ENCODE results near the gene COG5. TPM values are rescaled to one million over a fixed set of nuclear protein-coding genes. Genes with fewer than 3 reads are reported as not detected.
"Not testable (repeated sequence)": the region's sequence is repeated elsewhere in the genome, so short reads cannot be mapped to it uniquely, and the experiment has no call there.

COG5 gene
- polyA plus RNA-seq, 1 donor: 27.9 TPM

DNA sequence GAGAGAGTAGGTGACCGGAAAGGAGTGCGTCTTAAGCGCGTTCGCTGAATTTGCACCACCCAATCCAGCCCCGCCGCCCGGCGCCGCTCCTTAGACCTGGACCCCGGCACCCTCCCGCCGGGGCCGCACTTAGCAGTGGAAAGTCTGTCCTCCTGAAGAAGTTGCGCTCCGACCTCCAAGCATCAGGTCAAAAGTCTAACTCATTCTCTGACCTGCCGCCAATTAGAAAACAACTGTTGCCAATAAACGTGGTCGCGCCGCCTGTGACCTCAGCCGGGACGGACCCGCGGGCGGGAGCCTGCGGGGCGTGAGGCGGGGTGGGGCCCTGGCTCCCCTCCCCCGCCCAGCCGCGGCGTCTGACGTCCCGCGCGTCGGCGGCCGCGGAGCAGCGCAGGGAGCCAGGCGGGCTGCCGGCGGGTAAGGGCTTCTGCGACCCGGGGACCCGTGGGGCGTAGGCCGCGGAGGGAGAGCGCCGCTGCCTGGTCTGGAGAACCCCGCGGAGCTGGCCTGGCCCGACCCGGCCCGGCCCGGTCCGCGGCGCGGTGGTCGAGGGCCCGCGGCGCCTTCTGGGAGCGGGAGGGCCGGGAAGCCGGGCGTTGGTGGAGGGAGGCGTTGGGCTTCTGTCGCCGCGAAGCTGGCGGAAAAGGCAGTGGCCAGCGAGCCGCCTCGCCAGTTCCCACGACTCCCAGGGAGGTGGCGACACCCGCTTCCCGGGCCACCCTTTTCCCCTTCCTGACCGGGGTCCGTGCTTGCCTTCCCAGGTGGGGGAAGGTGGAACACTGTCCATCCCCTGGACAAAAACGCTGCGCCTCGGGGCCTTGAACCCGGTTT, 16.4 kb upstream of the COG5 start, which contains the start of gene BCAP29:
BCAP29 (plus strand) TSS at position 362 of the 831 bp plus-strand sequence. CDS start 527 bp downstream, outside the sequence.
- DNase-seq (ENCODE audit: low read depth): peak; percentile 31

DNA sequence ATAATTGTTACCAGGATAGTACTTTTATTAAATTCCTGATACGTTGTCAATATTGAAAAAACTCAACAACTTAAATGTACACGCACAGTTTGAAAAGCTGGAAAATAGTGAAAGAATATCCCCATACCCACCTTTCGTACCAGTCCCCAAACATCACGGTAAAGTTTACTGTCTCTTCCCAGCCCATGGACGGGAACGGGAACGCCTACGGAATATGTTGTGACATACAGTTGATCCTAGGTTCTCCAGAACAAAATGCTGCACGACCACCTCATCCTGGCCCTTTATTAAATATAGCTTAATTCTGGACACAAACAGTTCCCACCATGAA, 15.8 kb upstream of the COG5 start:
- DNase-seq (ENCODE audit: low read depth): no peak

DNA sequence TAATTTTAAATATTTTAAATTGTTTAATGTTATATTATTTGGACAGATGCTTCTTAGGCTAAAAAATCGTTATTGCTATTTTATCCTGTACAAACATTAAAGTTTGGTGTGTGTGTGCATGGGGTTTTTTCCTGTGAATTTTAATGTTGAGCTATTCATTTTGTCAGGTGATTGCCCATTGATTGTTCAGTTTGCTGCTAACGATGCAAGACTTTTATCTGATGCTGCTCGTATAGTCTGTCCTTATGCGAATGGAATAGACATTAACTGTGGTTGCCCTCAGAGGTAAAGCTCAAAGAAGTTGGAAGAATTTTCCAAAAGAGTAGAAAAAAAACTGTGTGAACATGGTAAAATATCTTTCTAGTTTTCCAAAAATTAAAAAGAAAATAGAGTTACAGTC, 9.8 kb upstream of the COG5 start:
- no peak for DNase-seq (ENCODE audit: low read depth)

DNA sequence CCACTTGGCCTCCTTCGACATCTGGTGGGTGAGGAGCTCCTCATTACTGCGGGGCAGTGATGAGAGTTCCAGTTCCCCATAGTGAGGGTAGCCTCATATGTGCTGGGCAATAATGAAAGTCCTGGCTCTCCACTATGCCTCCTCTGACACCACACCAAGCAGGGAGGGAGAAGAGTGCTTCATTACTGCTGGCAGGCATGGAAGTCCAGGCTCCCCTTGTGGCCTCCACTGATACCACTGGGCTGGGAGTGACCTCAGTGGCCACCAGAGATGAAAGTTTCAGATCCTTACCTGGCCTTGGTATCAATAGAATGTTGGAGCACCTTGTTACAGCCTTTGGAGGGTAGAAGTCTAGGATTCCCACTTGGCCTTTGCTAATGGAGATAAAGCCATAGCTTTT, 6.6 kb upstream of the COG5 start:
- no peak for DNase-seq (ENCODE audit: low read depth)

DNA sequence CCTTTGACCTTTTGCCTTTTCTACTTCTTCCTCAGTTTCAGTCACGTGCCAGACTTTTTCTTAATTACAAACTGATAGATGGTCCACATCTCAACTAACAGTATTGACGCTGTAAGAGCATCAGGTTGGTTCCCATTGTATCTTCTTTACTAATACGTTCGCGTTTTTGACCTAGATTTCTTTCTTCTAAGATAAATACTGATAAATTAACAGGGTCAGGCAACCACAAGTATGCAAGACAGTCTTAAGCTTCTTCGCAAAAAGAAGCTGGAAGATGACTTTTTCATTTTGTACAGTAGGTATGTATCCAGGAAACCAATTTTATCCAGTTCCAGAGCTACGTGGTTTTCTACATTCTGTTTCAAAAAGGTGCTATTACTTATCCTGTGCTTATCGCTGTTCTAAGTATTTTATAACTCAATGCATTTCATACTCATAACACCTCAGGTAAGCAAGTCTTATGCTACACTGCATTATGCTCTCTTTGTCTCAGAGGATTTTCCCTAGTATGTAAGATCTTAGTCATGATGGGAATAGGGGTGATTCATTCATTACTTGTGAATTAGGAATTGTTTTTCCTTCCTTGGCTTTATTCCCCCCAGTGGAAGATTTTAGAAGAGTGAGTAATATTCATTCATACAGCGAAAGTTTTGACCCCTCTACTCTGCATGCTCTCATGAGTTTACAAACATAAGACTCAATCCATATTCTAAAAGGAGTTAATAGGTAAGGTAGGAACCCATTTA, 1.0 kb upstream of the COG5 start:
- no peak for DNase-seq (ENCODE audit: low read depth)

DNA sequence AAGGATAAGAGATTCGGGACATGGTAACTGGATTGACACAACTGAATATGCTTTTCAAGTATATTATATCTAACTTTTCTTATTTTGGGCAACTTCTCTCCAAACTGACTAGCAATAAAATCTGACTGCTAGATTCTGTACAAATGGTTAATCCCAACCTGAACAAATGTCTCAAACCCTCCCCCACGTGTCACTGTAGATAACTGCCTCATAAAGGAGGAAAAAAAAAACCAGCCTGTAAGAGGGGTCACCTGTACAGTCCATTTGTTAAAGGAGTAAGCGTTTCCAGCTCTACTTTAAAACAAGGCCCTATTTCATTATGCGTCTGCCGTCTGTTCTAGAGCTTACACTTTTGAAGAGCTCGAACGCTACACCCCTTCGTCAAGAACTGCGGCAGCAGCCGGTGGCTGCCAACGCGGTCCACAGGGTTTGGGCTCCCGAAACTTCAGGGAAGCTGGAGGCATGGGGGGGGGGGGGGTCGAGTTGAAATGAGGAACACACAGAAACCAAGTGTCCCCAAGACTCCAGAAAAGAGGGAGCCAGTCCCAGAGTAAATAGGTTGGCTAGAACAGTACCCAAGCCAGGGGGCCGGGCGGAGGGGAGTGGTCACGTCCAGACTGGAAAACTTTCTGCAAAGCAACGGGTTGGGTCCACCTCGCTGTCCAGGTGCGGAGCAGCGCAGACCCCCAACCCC, 492 bp downstream of the COG5 start:
- no peak for DNase-seq (ENCODE audit: low read depth)

DNA sequence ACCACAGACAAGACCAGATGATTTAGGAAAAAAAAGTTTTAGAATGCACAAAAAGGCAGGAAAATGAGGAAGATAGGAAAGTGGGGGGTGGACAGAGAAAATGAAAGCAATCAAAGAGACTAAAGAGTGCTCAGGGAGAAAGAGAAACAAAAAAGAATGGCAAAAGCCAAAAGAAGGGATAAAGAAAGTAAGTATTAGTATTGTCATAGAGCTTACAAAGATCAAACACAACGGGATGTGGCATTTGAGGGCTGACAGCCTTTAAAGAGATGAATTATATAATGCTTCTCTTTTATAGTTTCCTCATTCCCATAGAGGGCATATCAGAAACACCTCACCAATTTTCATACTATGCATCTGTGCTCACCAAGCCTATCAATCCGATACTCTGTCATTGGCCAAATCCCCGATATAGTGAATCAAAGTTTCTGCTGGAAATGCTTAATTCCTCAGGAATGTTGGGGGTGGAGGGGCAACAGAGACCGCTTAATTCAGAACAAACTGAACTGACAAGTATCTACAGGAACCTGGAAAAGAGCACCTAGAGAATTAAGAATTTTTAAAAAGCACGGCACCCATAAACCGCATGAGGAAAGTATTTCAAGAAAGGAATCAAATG, 2.7 kb downstream of the COG5 start:
- no peak for DNase-seq (ENCODE audit: low read depth)

DNA sequence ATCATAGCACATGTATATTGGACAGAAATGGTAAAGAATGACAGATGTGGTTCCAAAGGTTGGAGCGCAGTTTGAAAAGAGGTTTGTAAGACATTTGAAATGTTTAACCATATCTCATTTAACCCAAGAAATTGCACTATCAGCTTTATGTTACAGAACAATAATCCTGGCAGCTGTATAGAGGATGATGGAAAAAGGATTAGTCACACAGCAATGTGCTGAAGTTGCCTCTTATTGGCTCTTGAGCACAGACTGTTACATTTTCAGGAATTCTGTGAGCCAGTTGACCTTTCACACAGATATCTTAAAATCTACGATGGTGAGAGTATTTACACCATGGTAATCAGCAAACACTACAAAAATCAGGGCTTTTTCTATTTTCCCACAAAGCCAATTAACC, 3.9 kb downstream of the COG5 start:
- DNase-seq (ENCODE audit: low read depth): no peak

DNA sequence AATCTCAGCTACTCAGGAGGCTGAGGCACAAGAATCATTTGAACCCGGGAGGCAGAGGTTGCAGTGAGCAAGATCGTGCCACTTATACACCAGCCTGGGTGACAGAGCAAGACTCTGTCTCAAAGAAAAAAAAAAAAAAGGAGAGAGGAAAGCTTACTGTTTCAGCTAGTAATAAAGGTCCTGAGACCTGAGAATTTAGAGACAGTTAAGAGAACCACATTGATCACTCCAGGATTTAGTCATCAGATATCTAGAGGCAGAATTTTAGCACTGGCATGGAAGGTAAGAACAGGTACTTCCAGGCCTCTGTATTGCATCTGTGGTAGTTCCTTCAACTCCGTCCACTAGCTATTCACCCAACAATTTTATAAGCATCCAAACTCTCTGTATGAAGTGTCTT, 7.8 kb downstream of the COG5 start:
- DNase-seq (ENCODE audit: low read depth): no peak

DNA sequence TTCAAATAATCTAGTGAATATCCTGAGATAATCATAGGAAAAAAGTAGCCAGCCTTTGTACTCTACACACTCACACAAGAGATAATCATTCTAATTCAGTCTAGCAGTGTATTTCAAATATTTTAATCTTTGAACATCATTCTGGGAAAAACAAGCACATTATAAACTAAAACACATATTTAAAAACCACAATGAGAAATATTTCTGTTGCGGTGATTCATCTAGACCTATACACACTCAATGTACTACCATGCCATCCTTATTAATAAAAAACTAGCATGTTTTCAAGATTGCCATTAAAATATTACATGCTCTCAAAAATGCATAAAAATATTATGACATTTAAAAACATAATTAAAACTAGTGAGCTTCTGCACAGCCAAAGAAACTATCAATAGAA, 11.8 kb downstream of the COG5 start:
- no peak for DNase-seq (ENCODE audit: low read depth)

DNA sequence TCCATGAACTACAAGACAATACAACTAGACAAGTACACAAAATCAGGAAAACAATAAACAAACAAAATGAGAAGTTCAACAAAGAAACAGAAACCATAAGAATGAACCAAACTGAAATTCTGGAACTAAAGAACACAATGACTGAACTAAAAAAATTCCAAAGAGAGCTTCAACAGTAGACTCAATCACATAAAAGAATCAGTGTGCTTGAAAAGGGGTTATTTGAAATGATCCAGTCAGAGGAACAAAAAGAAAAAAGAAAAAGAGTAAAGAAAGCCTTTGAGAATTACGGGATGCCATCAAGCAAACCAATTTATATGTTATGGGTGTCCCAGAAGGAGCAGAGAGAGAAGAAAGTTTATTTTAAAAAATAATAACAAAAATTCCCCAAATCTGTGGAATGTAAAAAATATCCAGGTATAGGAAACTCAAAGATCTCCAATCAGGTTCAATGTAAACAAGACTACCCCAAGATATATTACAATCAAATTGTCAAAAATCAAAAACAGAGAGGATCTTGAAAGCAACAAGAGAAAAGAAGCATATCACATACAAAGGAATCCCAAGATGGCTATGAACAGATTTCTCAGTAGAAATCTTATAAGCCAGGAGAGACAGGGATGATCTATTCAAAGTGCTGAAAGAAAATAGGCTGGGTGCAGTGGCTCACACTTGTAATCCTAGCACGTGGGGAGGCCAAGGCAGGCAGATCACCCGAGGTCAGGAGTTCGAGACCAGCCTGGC, 18.7 kb downstream of the COG5 start:
- no peak for DNase-seq (ENCODE audit: low read depth)

DNA sequence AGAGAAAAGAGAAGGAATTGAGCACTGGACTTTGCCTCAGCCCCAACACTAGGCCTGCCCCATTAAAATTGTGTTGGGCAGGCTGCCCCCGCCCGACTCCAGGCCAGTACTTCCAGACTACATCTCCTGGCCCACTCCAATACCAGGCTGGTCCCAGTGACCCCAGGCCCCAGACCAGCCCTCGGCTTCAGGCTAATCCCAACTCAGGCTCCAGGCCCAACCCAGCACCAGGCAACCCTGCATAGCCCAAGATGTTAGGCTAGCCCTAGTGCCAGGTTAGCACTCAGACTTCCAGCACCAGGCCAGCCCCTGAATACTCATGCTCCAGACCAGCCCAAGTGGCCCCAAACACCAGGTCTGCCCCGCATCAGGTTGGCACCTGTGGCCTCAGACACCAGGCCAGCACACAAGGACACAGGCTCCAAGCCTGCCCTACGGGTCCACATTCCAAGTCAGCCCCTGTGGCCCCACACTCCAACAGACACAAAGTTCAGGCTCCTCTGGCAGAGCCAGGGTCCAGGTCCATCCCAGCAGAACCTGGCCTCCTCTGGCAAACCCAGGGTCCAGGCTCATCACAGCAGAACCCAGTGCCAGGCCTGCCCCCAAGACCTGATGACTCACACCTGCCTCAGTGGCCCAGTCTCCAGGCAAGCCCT, 20.3 kb downstream of the COG5 start:
- no peak for DNase-seq (ENCODE audit: low read depth)

DNA sequence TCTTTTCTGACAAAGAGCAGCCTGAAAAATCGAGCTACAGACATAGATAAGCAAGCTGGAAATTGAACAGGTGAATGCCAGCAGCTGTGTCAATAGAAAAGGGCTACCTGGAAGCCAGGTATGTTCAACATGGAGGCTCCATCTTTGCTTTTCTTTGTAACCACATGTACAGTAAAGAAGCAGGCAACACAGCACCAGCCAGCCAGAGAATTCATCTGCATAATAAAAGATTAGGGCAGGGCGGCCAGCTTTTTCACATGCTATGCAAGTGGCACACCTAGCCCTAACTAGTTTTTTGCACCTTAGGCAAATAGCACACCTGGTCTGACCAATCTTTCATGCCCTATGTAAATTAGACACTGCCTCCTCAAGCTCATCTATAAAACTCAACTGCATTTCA, 25.7 kb downstream of the COG5 start:
- DNase-seq (ENCODE audit: low read depth): no peak

DNA sequence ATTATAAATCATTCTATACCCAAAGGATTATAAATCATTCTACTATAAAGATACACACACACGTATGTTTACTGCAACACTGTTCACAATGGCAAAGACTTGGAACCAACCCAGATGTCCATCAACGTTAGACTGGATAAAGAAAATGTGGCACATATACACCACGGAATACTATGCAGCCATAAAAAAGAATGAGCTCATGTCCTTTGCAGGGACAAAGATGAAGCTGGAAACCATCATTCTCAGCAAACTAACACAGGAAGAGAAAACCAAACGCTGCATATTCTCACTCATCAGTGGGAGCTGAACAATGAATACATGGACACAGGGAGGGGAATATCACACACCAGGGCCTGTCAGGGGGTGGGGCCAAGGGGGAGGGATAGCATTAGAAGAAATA, 26.5 kb downstream of the COG5 start:
- not testable (repeated sequence) for DNase-seq (ENCODE audit: low read depth)

DNA sequence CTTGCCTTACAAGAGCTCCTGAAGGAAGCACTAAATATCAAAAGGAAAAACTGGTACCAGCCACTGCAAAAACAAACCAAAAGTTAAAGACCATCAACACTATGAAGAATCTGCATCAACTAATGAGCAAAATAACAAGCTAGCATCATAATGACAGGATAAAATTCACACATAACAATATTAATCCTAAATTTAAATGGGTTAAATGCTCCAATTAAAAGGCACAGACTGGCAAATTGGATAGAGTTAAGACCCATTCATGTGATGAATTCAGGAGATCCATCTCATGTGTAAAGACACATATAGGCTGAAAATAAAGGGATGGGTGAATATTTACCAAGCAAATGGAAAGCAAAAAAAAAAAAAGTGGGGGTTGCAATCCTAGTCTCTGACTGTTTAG, 29.6 kb downstream of the COG5 start:
- no peak for DNase-seq (ENCODE audit: low read depth)

DNA sequence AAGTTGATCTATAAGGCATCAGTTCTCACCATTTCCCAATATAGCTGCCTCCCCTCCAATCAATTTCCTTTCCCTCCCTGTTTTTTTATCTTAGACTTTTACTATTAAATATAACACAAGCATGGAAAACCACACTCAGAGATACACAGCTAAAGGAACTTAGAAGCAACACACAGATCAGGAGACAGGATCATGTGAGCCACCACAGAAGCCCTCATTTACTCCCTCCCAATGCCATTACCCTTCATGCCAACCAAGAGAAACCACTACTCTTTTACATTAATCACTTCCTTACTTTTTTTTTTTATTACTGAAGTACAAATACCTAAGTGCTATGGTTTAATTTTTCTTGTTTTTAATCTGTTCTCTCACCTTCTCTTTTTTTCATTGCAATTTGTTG, 33.0 kb downstream of the COG5 start:
- no peak for DNase-seq (ENCODE audit: low read depth)

DNA sequence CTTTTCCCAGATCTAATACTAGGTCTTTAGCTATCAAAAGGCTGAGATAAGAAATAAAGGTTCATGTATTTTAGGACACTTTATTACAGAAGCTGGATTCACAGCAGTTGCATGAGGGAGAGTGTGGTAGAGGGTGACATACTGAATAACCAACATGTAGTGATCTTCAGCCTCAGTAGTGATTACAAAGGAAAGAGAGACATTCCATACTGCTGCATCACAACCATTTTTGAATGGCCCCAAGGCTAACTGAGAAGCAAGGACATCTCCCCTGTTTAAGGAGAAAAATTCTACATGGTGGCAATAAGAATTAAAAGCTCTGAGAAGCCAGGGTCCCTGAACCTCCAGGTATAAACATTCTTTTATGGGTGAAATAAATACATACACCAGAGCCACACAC, 35.3 kb downstream of the COG5 start:
- DNase-seq (ENCODE audit: low read depth): no peak

DNA sequence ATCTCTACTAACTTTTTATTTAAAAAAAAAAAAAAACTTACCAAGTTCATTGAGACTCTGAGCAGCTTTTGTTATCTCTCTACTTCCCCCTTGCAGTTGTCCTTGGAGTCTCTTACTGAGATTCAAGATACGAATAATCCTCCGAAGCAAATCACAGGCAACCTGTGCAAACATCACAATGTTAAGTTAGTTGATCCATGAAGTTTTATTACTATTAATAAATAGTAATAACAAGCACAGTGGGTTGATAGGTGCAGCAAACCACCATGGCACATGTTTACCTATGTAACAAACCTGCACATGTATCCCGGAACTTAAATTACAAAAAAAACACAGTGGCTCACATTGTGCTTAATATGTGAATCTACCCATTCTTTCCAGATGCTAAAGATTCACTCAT, 36.5 kb downstream of the COG5 start:
- DNase-seq (ENCODE audit: low read depth): no peak

DNA sequence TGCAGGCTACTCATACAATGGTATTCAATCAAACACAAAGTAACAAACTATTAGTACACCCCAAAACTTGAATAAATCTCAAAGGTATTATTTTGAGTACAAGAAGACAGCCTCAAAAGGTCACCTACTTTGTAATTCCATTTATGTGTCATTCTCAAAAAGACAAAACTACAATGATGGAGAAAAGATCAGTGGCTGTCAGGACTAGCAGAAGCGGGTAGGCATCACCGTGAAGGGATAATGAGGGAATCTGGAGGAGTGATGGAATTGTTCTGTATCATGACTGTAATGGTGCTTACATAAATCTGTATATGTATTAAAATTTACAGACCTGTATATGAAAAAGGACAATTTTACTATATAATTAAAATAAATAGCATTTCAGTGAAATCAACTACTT, 37.0 kb downstream of the COG5 start:
- no peak for DNase-seq (ENCODE audit: low read depth)

DNA sequence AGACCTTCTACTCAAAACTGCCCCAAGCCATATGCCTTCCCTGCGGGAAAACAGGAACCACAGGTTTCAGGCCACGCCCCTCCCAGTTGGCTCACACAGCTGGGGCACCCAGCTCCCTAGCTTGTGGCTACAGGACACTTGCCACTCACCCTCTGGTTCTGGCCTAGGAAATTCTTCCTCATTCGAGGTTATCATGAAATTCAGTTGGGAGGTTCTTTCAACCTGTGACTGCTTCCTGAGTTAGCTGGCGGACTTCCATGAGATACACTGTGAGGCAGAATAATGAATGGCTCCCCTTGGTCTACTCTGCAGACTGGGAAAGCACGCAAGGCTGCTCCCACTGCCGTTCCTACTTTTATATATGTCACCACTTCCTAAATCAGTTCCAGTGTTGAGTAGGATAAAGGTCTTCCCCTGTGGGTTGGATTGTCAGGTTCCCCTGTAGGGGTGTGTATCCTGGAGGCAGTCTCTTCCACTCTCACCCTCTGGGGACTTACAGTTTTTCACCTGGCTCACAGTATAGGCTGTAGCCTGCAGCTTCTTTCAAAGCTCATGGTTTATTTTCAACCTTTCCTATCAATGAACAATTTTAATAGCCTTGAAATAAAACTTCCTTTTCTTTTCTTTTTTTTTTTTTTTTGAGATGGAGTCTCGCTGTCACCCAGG, 56.9 kb downstream of the COG5 start:
- no peak for DNase-seq (ENCODE audit: low read depth)

Data from forelimb muscle (tissue), 1 donor.